HCT116 (cell line): Measurements from ENCODE around the gene SMARCD2. TPM values are rescaled to one million over a fixed set of nuclear protein-coding genes. Genes with fewer than 3 reads are reported as not detected.

Source experiments
- ATAC-seq: fragments of 200-7000 bp; cut with Tn5 transposase; 2 replicates; pipeline ENCODE4 v1.9.1; 2020; ENCODE audit warnings: mild to moderate bottlenecking, moderate library complexity
- BruUV-seq: library from RNA; stranded (reverse); fragments of 400-500 nt; replicated peaks from 2 replicates; lab custom pipeline; 2021; lab: Mats Ljungman, UMichigan
- CTCF ChIA-PET: fragments of 300-600 bp; sonication (Branson Sonifier 250); formaldehyde crosslinking; loops from one replicate; lab custom pipeline; 2021; ENCODE audit warnings: antibody characterized with exemption; lab: Charles Lee
- POLR2A ChIA-PET: fragments of 300-600, 350-600 bp; sonication (Branson Sonifier 250); formaldehyde crosslinking; loops from one replicate; lab custom pipeline; 2021; ENCODE audit warnings: antibody characterized with exemption; lab: Charles Lee
- RAD21 ChIA-PET, 2 experiments: fragments of 300-600 bp; sonication (Branson Sonifier 250); formaldehyde crosslinking; loops; one replicate each; lab custom pipeline; 2023; ENCODE audit warnings: low total read pairs in 2 of 2; ENCODE audit not compliant: uncharacterized antibody in 2 of 2, unreplicated experiment in 2 of 2, low non-redundant PET in 1 of 2; lab: Charles Lee
- DNase-seq: peaks from one replicate; pipeline ENCODE4 v3.0.0-alpha.2; 2010; ENCODE audit warnings: low read depth, low spot score
- H2AFZ ChIP-seq: fragments of 200-600 bp; shearing (Covaris generic), sonication (generic); 2 replicates; pipeline ENCODE4 v1.6.1; 2017; ENCODE audit warnings: low read depth, mixed run types, mixed read lengths, antibody characterized with exemption, low read length; ENCODE audit not compliant: poor library complexity, severe bottlenecking
- H3K27ac ChIP-seq: 2 replicates; pipeline ENCODE4 v1.5.1; 2012; ENCODE audit warnings: low read depth, low read length
- H3K27me3 ChIP-seq: fragments of 200-600 bp; sonication (generic); 2 replicates; pipeline ENCODE4 v1.6.1; 2016; ENCODE audit warnings: mixed run types, low read length, mixed read lengths; ENCODE audit not compliant: insufficient read depth
- H3K36me3 ChIP-seq, 2 experiments: fragments of 200-500 bp in 1 of 2; fragments of 200-600 bp in 1 of 2; sonication (Bioruptor generic) in 1 of 2; sonication (generic) in 1 of 2; 2 replicates each; pipeline versions ENCODE4 v1.5.1 to v1.6.1; 2014 to 2016; ENCODE audit warnings: low read length in 2 of 2, inconsistent platforms in 1 of 2, mixed read lengths in 1 of 2, mixed run types in 1 of 2; ENCODE audit not compliant: insufficient read depth in 2 of 2, control insufficient read depth in 1 of 2
- H3K4me1 ChIP-seq, 2 experiments: fragments of 200-600 bp in 1 of 2; sonication (generic) in 1 of 2; 2 replicates each; pipeline versions ENCODE4 v1.5.1 to v1.6.1; 2012 to 2017; ENCODE audit warnings: low read length in 2 of 2, inconsistent platforms in 1 of 2, mild to moderate bottlenecking in 1 of 2, mixed read lengths in 1 of 2, mixed run types in 1 of 2, moderate library complexity in 1 of 2; ENCODE audit not compliant: insufficient read depth in 2 of 2, control insufficient read depth in 1 of 2
- H3K4me2 ChIP-seq: fragments of 200-600 bp; sonication (generic); 2 replicates; pipeline ENCODE4 v1.6.1; 2017; ENCODE audit warnings: mixed run types, low read length, mixed read lengths
- H3K4me3 ChIP-seq, 2 experiments: fragments of 200-600 bp in 1 of 2; sonication (generic) in 1 of 2; replicated peaks in 1 of 2; 2 replicates each; pipeline ENCODE4 v1.5.1; 2011 to 2016; ENCODE audit warnings: low read length in 2 of 2, control low read depth in 1 of 2, low read depth in 1 of 2, mild to moderate bottlenecking in 1 of 2, mixed read lengths in 1 of 2, mixed run types in 1 of 2
- H3K79me2 ChIP-seq: fragments of 200-600 bp; sonication (generic); 2 replicates; pipeline ENCODE4 v1.6.1; 2017; ENCODE audit warnings: mild to moderate bottlenecking, mixed run types, low read length, moderate library complexity, mixed read lengths; ENCODE audit not compliant: insufficient read depth
- H3K9ac ChIP-seq: fragments of 200-600 bp; sonication (generic); 2 replicates; pipeline ENCODE4 v1.6.1; 2016; ENCODE audit warnings: low read length, mixed read lengths
- H3K9me2 ChIP-seq: fragments of 200-600 bp; sonication (generic), shearing (Covaris generic); 2 replicates; pipeline ENCODE4 v1.6.1; 2017; ENCODE audit warnings: mixed run types, mild to moderate bottlenecking, moderate library complexity; ENCODE audit not compliant: insufficient read depth
- H3K9me3 ChIP-seq, 2 experiments: fragments of 200-500 bp in 1 of 2; fragments of 200-600 bp in 1 of 2; sonication (Bioruptor generic) in 1 of 2; sonication (generic) in 1 of 2; 2 replicates each; pipeline ENCODE4 v1.6.1; 2014 to 2017; ENCODE audit warnings: low read length in 2 of 2, mixed read lengths in 2 of 2, inconsistent platforms in 1 of 2, low read depth in 1 of 2, mild to moderate bottlenecking in 1 of 2, mixed run types in 1 of 2, moderate library complexity in 1 of 2; ENCODE audit not compliant: control insufficient read depth in 1 of 2, insufficient read depth in 1 of 2
- H4K20me1 ChIP-seq: fragments of 200-600 bp; sonication (generic), shearing (Covaris generic); 2 replicates; pipeline ENCODE4 v1.6.1; 2017; ENCODE audit warnings: mixed run types, mild to moderate bottlenecking, moderate library complexity; ENCODE audit not compliant: insufficient read depth
- JUND ChIP-seq: IDR thresholded peaks from 2 replicates; pipeline ENCODE4 v1.6.1; 2012
- RAD21 ChIP-seq: IDR thresholded peaks from 2 replicates; pipeline ENCODE4 v1.6.1; 2012; ENCODE audit warnings: low read depth, mild to moderate bottlenecking
- SRF ChIP-seq: IDR thresholded peaks from 2 replicates; pipeline ENCODE4 v1.6.1; 2012; ENCODE audit warnings: low read depth
- intact Hi-C: fragments of 100-400 bp; cut with micrococcal nuclease; formaldehyde crosslinking; loops from 2 replicates; pipeline ENCODE4 v1.10.0; 2022
- total RNA-seq: library from RNA; stranded (reverse); gene quantifications from one replicate; pipeline ENCODE4 v1.2.1, GENCODE V29; 2021; ENCODE audit not compliant: unreplicated experiment
- TF ChIP-seq, protein P1 (sequence below): IDR thresholded peaks from 2 replicates; pipeline ENCODE4 v1.6.1; 2012; ENCODE audit warnings: low read depth

The SMARCD2 gene
- total RNA-seq, 1 experiment from 2014 or later = 168 TPM

DNA sequence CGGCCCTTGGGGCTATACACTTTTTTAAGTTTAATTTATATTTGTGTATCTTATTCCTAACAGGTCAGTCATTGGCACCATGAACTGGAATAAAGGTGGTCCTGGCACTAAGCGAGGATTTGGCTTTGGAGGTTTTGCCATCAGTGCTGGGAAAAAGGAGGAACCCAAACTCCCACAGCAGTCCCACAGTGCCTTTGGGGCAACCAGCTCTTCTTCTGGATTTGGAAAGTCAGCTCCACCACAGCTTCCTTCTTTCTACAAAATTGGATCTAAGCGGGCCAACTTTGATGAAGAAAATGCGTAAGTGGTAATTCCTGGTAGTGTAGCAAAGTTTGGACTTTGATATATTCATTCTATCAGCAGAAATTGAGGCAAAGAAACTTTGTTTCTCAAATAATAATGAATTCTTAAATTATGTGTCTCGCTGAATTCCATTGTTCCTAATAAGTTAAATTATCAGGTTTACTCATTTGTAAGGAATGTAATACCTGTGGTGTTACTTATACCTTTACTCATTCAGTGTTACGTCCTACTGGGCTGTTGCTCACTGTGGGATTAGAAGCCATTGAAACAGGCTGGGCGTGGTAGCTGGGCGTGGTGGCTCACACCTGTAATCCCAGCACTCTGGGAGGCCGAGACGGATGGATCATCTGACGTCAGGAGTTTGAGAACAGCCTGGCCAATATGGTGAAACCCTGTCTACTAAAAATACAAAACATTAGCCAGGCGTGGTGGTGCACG is 55.3 kb downstream of the SMARCD2 start (continued):
- TF ChIP-seq, protein P1, sequence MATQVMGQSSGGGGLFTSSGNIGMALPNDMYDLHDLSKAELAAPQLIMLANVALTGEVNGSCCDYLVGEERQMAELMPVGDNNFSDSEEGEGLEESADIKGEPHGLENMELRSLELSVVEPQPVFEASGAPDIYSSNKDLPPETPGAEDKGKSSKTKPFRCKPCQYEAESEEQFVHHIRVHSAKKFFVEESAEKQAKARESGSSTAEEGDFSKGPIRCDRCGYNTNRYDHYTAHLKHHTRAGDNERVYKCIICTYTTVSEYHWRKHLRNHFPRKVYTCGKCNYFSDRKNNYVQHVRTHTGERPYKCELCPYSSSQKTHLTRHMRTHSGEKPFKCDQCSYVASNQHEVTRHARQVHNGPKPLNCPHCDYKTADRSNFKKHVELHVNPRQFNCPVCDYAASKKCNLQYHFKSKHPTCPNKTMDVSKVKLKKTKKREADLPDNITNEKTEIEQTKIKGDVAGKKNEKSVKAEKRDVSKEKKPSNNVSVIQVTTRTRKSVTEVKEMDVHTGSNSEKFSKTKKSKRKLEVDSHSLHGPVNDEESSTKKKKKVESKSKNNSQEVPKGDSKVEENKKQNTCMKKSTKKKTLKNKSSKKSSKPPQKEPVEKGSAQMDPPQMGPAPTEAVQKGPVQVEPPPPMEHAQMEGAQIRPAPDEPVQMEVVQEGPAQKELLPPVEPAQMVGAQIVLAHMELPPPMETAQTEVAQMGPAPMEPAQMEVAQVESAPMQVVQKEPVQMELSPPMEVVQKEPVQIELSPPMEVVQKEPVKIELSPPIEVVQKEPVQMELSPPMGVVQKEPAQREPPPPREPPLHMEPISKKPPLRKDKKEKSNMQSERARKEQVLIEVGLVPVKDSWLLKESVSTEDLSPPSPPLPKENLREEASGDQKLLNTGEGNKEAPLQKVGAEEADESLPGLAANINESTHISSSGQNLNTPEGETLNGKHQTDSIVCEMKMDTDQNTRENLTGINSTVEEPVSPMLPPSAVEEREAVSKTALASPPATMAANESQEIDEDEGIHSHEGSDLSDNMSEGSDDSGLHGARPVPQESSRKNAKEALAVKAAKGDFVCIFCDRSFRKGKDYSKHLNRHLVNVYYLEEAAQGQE = no peak

DNA sequence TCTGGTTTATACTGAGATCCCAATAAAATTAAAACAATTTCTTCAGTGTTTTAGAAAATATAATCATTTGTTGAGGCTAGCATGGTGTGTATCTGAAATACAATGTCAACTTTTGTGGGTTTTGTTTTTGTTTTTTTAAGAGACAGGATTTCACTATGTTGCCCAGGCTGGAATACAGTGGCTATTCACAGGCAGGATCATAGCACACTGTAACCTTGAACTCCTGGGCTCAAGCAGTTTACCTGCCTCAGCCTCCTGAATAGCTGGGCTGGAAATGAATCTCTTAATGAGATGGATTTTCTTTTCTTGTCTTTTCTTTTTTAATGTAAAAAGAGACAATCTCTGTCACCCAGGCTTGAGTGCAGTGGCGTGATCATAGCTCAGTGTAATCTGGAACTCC is 56.4 kb downstream of the SMARCD2 start:
- intact Hi-C loops = no loop called here
- TF ChIP-seq JUND (no peak), SRF (no peak), RAD21 (no peak)
- no peak for DNase-seq
- Histone ChIP-seq H3K36me3 (peaks cover 37 to 46% of the 10 kb centered on the region in 2 experiments; a peak in 3 of 4 replicates), H3K4me2 (peak overlapping the region; percentile 31), H3K79me2 (peaks cover 100% of the 10 kb centered on the region), H3K27me3 (no peaks in the 10 kb centered on the region), H3K9me3 (no peaks in the 10 kb centered on the region), H3K4me1 (peaks cover 8 to 56% of the 10 kb centered on the region in 2 experiments; a peak in 3 of 4 replicates), H4K20me1 (peaks cover 38% of the 10 kb centered on the region; the same call in 1 of the 2 replicates), H3K9ac (peak overlapping the region; percentile 19; the same call in 1 of the 2 replicates), H2AFZ (no peak overlapping the region), H3K4me3 (no peak overlapping the region), H3K27ac (no peak overlapping the region), H3K9me2 (no peaks in the 10 kb centered on the region)
- CTCF ChIA-PET = interaction anchor here (0.7 to 1.3 kb wide), 2 partner anchors 41 to 48 kb away, joined by 3 to 4 read pairs; partner anchors contain the start of gene PSMC5
- RAD21 ChIA-PET = no interaction called here
- ATAC-seq = no peak
- no TSS peak for BruUV-seq
- POLR2A ChIA-PET = interaction anchor here (5.8 kb wide), 1 partner anchor 12 kb away, joined by 42 read pairs; the partner anchor contains the start of genes CCDC47 and DDX42
